Epithelial cell of prostate (primary cell): ENCODE measurements around the gene XBP1.
"Not testable (repeated sequence)": the region's sequence is repeated elsewhere in the genome, so short reads cannot be mapped to it uniquely, and the experiment has no call there.

Experiments
- DNase-seq: peaks from one replicate; pipeline ENCODE4 v3.0.0-alpha.2; 2011; ENCODE audit warnings: low read depth, low spot score
- H3K27ac ChIP-seq: fragments of 450-650 bp; 2 replicates; pipeline ENCODE4 v1.5.1; 2017; ENCODE audit warnings: mild to moderate bottlenecking

The XBP1 gene

GRCh38 chr22:28759861-28760560 lies 40.4 kb downstream of the XBP1 start:
- DNase-seq = peak; percentile 22
- H3K27ac ChIP-seq = no peak overlapping the region

GRCh38 chr22:28754512-28754911 lies 45.9 kb downstream of the XBP1 start:
- not testable (repeated sequence) for H3K27ac ChIP-seq, DNase-seq

- no peak overlapping the region for H3K27ac ChIP-seq
- DNase-seq = no peak
These were observed 49.9 kb downstream of the XBP1 start for GRCh38 chr22:28750471-28750881.
